K562 (cell line): ENCODE results near the gene KCNK6. TPM values are rescaled to one million over a fixed set of nuclear protein-coding genes. Genes with fewer than 3 reads are reported as not detected.

ENCODE experiments used
- CBX8 ChIP-seq: fragments of 200-600 bp; sonication (generic); IDR thresholded peaks from 2 replicates; pipeline ENCODE4 v1.6.1; 2012; ENCODE audit warnings: borderline replicate concordance, mixed run types, low read depth, mild to moderate bottlenecking, moderate library complexity, mixed read lengths, low read length, control low read depth, inconsistent platforms; ENCODE audit not compliant: poor library complexity, severe bottlenecking; ENCODE audit errors: extremely low read depth
- COPS2 ChIP-seq: fragments of 450-650 bp; conservative IDR thresholded peaks from 2 replicates; pipeline ENCODE4 v1.6.1; 2016; ENCODE audit warnings: mild to moderate bottlenecking, moderate library complexity
- ELK3 ChIP-seq: fragments of 450-650 bp; formaldehyde crosslinking; IDR thresholded peaks from 2 replicates; pipeline ENCODE4 v1.4.0; 2020; ENCODE audit warnings: mild to moderate bottlenecking
- GATAD2A ChIP-seq: fragments of 450-650 bp; IDR thresholded peaks from 2 replicates; pipeline ENCODE4 v1.6.1; 2017
- GTF2B ChIP-seq: IDR thresholded peaks from 2 replicates; pipeline ENCODE4 v1.6.1; 2011; ENCODE audit not compliant: insufficient read length; ENCODE audit errors: extremely low read depth
- HMG20A ChIP-seq: fragments of 450-650 bp; formaldehyde crosslinking; conservative IDR thresholded peaks from 2 replicates; pipeline ENCODE4 v1.4.0; 2020; ENCODE audit warnings: mild to moderate bottlenecking, mixed read lengths
- MYBL2 ChIP-seq, 2 experiments: fragments of 450-650 bp in 1 of 2; sonication (generic) in 1 of 2; formaldehyde crosslinking in 1 of 2; IDR thresholded peaks; 2 replicates each; pipeline versions ENCODE4 v1.6.1 to v1.8.1; 2017 to 2022; ENCODE audit warnings: borderline replicate concordance in 1 of 2, inconsistent platforms in 1 of 2, low read depth in 1 of 2, mild to moderate bottlenecking in 1 of 2, missing genetic modification reagents in 1 of 2, moderate library complexity in 1 of 2
- NCOA6 ChIP-seq: fragments of 450-650 bp; IDR thresholded peaks from 2 replicates; pipeline ENCODE4 v1.6.1; 2017; ENCODE audit warnings: mild to moderate bottlenecking
- RBM25 ChIP-seq: fragments of 200-400 bp; formaldehyde crosslinking; IDR thresholded peaks from 2 replicates; pipeline ENCODE4 v1.6.1; 2018; ENCODE audit warnings: low read length, low read depth, moderate library complexity; ENCODE audit not compliant: severe bottlenecking
- RFX5 ChIP-seq: IDR thresholded peaks from 2 replicates; pipeline ENCODE4 v1.6.1; 2011; ENCODE audit warnings: low read depth, mild to moderate bottlenecking, improper control_type of control experiment, low read length
- SRF ChIP-seq, 2 experiments: fragments of 250-450, 450-650 bp in 1 of 2; sonication (Bioruptor Pico) in 1 of 2; sonication (generic) in 1 of 2; formaldehyde crosslinking; IDR thresholded peaks; 2 replicates each; pipeline versions ENCODE4 v1.5.0 to v1.5.1; 2020 to 2022; ENCODE audit warnings: mild to moderate bottlenecking in 1 of 2, missing genetic modification reagents in 1 of 2
- TCFL5 ChIP-seq: fragments of 250-450 bp; sonication (Bioruptor Pico); conservative IDR thresholded peaks from 2 replicates; pipeline ENCODE4 v1.6.1; 2021; ENCODE audit warnings: mild to moderate bottlenecking, moderate library complexity, matching md5 sums
- XRCC5 ChIP-seq: fragments of 200-400 bp; formaldehyde crosslinking; IDR thresholded peaks from 2 replicates; pipeline ENCODE4 v1.6.1; 2017; ENCODE audit warnings: low read depth, mild to moderate bottlenecking, low read length
- YY1 ChIP-seq, 3 experiments: IDR thresholded peaks; 2 replicates each; pipeline ENCODE4 v1.6.1; 2011; ENCODE audit warnings: low read length in 2 of 3, mild to moderate bottlenecking in 2 of 3, moderate library complexity in 2 of 3, borderline replicate concordance in 1 of 3, control low read depth in 1 of 3, low read depth in 1 of 3; ENCODE audit not compliant: insufficient read depth in 3 of 3, insufficient replicate concordance in 2 of 3, control insufficient read depth in 1 of 3, insufficient read length in 1 of 3; ENCODE audit errors: extremely low read depth in 1 of 3
- ZBTB8A ChIP-seq: fragments of 450-650 bp; IDR thresholded peaks from 2 replicates; pipeline ENCODE4 v1.6.1; 2018; ENCODE audit warnings: mild to moderate bottlenecking, moderate library complexity; ENCODE audit not compliant: partially characterized antibody
- ZNF354B ChIP-seq: fragments of 250-450 bp; sonication (Bioruptor Pico); IDR thresholded peaks from 2 replicates; pipeline ENCODE4 v1.4.0; 2020
- ZNF384 ChIP-seq: IDR thresholded peaks from 2 replicates; pipeline ENCODE4 v1.6.1; 2012; ENCODE audit warnings: low read depth, low read length, improper control_type of control experiment
- polyA plus RNA-seq, 8 experiments: library from polyadenylated mRNA; depleted of rRNA in 4 of 8; stranded (reverse) in 5 of 8; unstranded in 3 of 8; fragments of >200 nt; fragmentation: Nextera tagmentation in 2 of 8; fragmentation: Illumina TruSeq in 1 of 8; extraction: Ambion mirVana in 2 of 8; extraction: Trizol in 1 of 8; gene quantifications; 2 replicates each; pipeline versions ENCODE4 v1.2.1 to v1.2.3, GENCODE V29; 2011 to 2014; ENCODE audit warnings: inconsistent platforms in 1 of 8, missing spikeins in 1 of 8
- total RNA-seq, 7 experiments: library from RNA; depleted of rRNA in 6 of 7; stranded (reverse); fragments of >200 nt in 6 of 7; fragmentation: Illumina TruSeq in 2 of 7; extraction: Trizol in 2 of 7; gene quantifications; 2 replicates each; pipeline versions ENCODE4 v1.2.1 to v1.2.3, GENCODE V29; 2011 to 2021; ENCODE audit warnings: low replicate concordance in 1 of 7
- TF ChIP-seq, protein P1 (sequence below), 2 experiments: fragments of 200-800 bp in 1 of 2; sonication (Bioruptor generic) in 1 of 2; sonication (generic) in 1 of 2; formaldehyde crosslinking in 1 of 2; IDR thresholded peaks in 1 of 2; conservative IDR thresholded peaks in 1 of 2; 2 replicates each; pipeline versions ENCODE4 v1.5.0 to v1.6.1; 2016 to 2020; ENCODE audit warnings: missing compliant biosample characterization in 1 of 2, missing genetic modification characterization in 1 of 2, missing genetic modification reagents in 1 of 2
- TF ChIP-seq, protein P2 (sequence below): fragments of 250-450 bp; sonication (Bioruptor Pico); IDR thresholded peaks from 2 replicates; pipeline ENCODE4 v1.4.0; 2020; ENCODE audit warnings: mild to moderate bottlenecking

KCNK6 gene
- total and polyA plus RNA-seq, 9 of the 15 experiments (the other 6 are each of a cell fraction or from before 2014, with no cell fraction given): 0.05 to 0.42 (median 0.15) TPM

- no peak for TF ChIP-seq RBM25
- no peak for TF ChIP-seq ZBTB8A
- TF ChIP-seq, protein P1, sequence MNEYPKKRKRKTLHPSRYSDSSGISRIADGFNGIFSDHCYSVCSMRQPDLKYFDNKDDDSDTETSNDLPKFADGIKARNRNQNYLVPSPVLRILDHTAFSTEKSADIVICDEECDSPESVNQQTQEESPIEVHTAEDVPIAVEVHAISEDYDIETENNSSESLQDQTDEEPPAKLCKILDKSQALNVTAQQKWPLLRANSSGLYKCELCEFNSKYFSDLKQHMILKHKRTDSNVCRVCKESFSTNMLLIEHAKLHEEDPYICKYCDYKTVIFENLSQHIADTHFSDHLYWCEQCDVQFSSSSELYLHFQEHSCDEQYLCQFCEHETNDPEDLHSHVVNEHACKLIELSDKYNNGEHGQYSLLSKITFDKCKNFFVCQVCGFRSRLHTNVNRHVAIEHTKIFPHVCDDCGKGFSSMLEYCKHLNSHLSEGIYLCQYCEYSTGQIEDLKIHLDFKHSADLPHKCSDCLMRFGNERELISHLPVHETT (CRISPR knock-in tag; conservative IDR thresholded peaks at IDR 0.05 in 1 of 2, IDR thresholded peaks at IDR 0.05 in 1 of 2): peak in 1 of 2 experiments; percentile 56; a peak in 1 of 4 replicates
- peak in 1 of 2 experiments; percentile 16; a peak in 1 of 4 replicates for TF ChIP-seq SRF (CRISPR knock-in tag; IDR thresholded peaks at IDR 0.05)
- peak; percentile 61; the same call in 1 of the 2 replicates for TF ChIP-seq GATAD2A
- TF ChIP-seq HMG20A: no peak
- TF ChIP-seq TCFL5 (CRISPR knock-in tag): no peak
- TF ChIP-seq ZNF384: no peak
- TF ChIP-seq YY1 (IDR thresholded peaks at IDR 0.05; ENCODE audit: borderline replicate concordance in 1 of 3, control insufficient read depth in 1 of 3, extremely low read depth in 1 of 3, insufficient read depth in 3 of 3, insufficient read length in 1 of 3, insufficient replicate concordance in 2 of 3, low read depth in 1 of 3, low read length in 2 of 3): peak in 2 of 3 experiments; percentile 66 to 83
- no peak for TF ChIP-seq XRCC5
- TF ChIP-seq, protein P2, sequence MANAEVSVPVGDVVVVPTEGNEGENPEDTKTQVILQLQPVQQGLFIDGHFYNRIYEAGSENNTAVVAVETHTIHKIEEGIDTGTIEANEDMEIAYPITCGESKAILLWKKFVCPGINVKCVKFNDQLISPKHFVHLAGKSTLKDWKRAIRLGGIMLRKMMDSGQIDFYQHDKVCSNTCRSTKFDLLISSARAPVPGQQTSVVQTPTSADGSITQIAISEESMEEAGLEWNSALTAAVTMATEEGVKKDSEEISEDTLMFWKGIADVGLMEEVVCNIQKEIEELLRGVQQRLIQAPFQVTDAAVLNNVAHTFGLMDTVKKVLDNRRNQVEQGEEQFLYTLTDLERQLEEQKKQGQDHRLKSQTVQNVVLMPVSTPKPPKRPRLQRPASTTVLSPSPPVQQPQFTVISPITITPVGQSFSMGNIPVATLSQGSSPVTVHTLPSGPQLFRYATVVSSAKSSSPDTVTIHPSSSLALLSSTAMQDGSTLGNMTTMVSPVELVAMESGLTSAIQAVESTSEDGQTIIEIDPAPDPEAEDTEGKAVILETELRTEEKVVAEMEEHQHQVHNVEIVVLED (CRISPR knock-in tag): no peak
- TF ChIP-seq COPS2: no peak
- no peak for TF ChIP-seq RFX5
- no peak for TF ChIP-seq ELK3 (CRISPR knock-in tag)
- no peak for TF ChIP-seq NCOA6
- no peak for TF ChIP-seq ZNF354B (CRISPR knock-in tag)
- no peak for TF ChIP-seq GTF2B
- TF ChIP-seq CBX8: no peak
- no peak for TF ChIP-seq MYBL2 (IDR thresholded peaks at IDR 0.05; ENCODE audit: low read depth)
- no peak for TF ChIP-seq MYBL2 (CRISPR knock-in tag; IDR thresholded peaks at IDR 0.05; ENCODE audit: borderline replicate concordance)
These were observed 16.4 kb downstream of the KCNK6 start (continued) for GRCh38 chr19:38335949-38336637.
